IMR-90 (cell line): Measurements from ENCODE around the gene LTC4S. TPM values are rescaled to one million over a fixed set of nuclear protein-coding genes. Genes with fewer than 3 reads are reported as not detected.
"Not testable (repeated sequence)": the region's sequence is repeated elsewhere in the genome, so short reads cannot be mapped to it uniquely, and the experiment has no call there.

Experiments
- ATAC-seq: fragments of 200-7000 bp; cut with Tn5 transposase; 2 replicates; pipeline ENCODE4 v1.9.1; 2020; ENCODE audit warnings: low read depth, mild to moderate bottlenecking, moderate library complexity
- BruUV-seq: library from RNA; stranded (reverse); fragments of 400-500 nt; replicated peaks from 2 replicates; lab custom pipeline; 2021; lab: Mats Ljungman, UMichigan
- CTCF ChIA-PET: fragments of 300-600 bp; formaldehyde crosslinking; extraction: SDS; loops from one replicate; lab custom pipeline; 2021; ENCODE audit warnings: antibody characterized with exemption; lab: Yijun Ruan, JAX
- POLR2A ChIA-PET: fragments of 300-600 bp; sonication (Branson Sonifier 250); formaldehyde crosslinking; loops from one replicate; lab custom pipeline; 2022; ENCODE audit warnings: antibody characterized with exemption; ENCODE audit not compliant: unreplicated experiment; lab: Charles Lee
- DNase-seq: peaks from one replicate; pipeline ENCODE4 v3.0.0; 2013
- H2AFZ ChIP-seq: replicated peaks from 2 replicates; pipeline ENCODE3; 2013; ENCODE audit warnings: low read length, mild to moderate bottlenecking; ENCODE audit not compliant: poor library complexity
- H2AK5ac ChIP-seq: 2 replicates; pipeline ENCODE4 v1.6.1; 2013; ENCODE audit warnings: low read depth, low read length, inconsistent platforms
- H2AK9ac ChIP-seq: replicated peaks from 2 replicates; pipeline ENCODE3; 2013; ENCODE audit warnings: mild to moderate bottlenecking, low read depth, low read length, moderate library complexity; ENCODE audit not compliant: poor library complexity
- H2BK120ac ChIP-seq: 2 replicates; pipeline ENCODE4 v1.6.1; 2013; ENCODE audit warnings: low read depth, low read length, inconsistent platforms
- H2BK15ac ChIP-seq: 3 replicates; pipeline ENCODE4 v1.6.1; 2013; ENCODE audit warnings: low read depth, low read length, inconsistent platforms
- H2BK20ac ChIP-seq: 2 replicates; pipeline ENCODE4 v1.6.1; 2013; ENCODE audit warnings: low read depth, mild to moderate bottlenecking, inconsistent platforms, low read length, moderate library complexity
- H2BK5ac ChIP-seq: 2 replicates; pipeline ENCODE4 v1.6.1; 2013; ENCODE audit warnings: mild to moderate bottlenecking, low read depth, low read length, inconsistent platforms; ENCODE audit not compliant: poor library complexity, severe bottlenecking
- H3K14ac ChIP-seq: replicated peaks from 2 replicates; pipeline ENCODE4 v1.6.1; 2013; ENCODE audit warnings: low read depth, low read length, inconsistent platforms
- H3K18ac ChIP-seq: 2 replicates; pipeline ENCODE4 v1.6.1; 2013; ENCODE audit warnings: low read depth, low read length, control low read depth
- H3K23ac ChIP-seq: 2 replicates; pipeline ENCODE4 v1.6.1; 2013; ENCODE audit warnings: low read depth, low read length, inconsistent platforms
- H3K27ac ChIP-seq: 2 replicates; pipeline ENCODE4 v1.5.1; 2013; ENCODE audit warnings: mild to moderate bottlenecking, control low read depth, low read length; ENCODE audit not compliant: insufficient read depth
- H3K27me3 ChIP-seq: 2 replicates; pipeline ENCODE4 v1.6.1; 2013; ENCODE audit warnings: low read length; ENCODE audit not compliant: control insufficient read depth, insufficient read depth
- H3K36me3 ChIP-seq: 2 replicates; pipeline ENCODE4 v1.6.1; 2013; ENCODE audit warnings: low read length, mixed read lengths; ENCODE audit not compliant: control insufficient read depth, insufficient read depth
- H3K4ac ChIP-seq: 2 replicates; pipeline ENCODE4 v1.6.1; 2013; ENCODE audit warnings: low read depth, low read length, inconsistent platforms
- H3K4me1 ChIP-seq: 2 replicates; pipeline ENCODE4 v1.6.1; 2013; ENCODE audit warnings: low read length, mixed read lengths; ENCODE audit not compliant: control insufficient read depth, insufficient read depth
- H3K4me2 ChIP-seq: 2 replicates; pipeline ENCODE4 v1.6.1; 2013; ENCODE audit warnings: low read depth, mild to moderate bottlenecking, control low read depth, low read length, moderate library complexity
- H3K4me3 ChIP-seq: 2 replicates; pipeline ENCODE4 v1.5.1; 2013; ENCODE audit warnings: low read depth, mild to moderate bottlenecking, control low read depth, low read length, moderate library complexity; ENCODE audit not compliant: insufficient read depth
- H3K56ac ChIP-seq: 2 replicates; pipeline ENCODE4 v1.6.1; 2013; ENCODE audit warnings: low read length, inconsistent platforms; ENCODE audit not compliant: insufficient read depth; ENCODE audit errors: extremely low read depth
- H3K79me1 ChIP-seq, 2 experiments: 2 replicates each; pipeline ENCODE4 v1.6.1; 2013; ENCODE audit warnings: low read length in 2 of 2, inconsistent platforms in 1 of 2, low read depth in 1 of 2
- H3K9ac ChIP-seq: 2 replicates; pipeline ENCODE4 v1.6.1; 2013; ENCODE audit warnings: low read depth, low read length, control low read depth
- H3K9me1 ChIP-seq: 2 replicates; pipeline ENCODE4 v1.6.1; 2013; ENCODE audit warnings: low read length, inconsistent platforms; ENCODE audit not compliant: insufficient read depth
- H3K9me3 ChIP-seq: 2 replicates; pipeline ENCODE4 v1.6.1; 2013; ENCODE audit warnings: low read length; ENCODE audit not compliant: control insufficient read depth, insufficient read depth
- H4K20me1 ChIP-seq: 2 replicates; pipeline ENCODE4 v1.6.1; 2013; ENCODE audit warnings: low read length, inconsistent platforms; ENCODE audit not compliant: insufficient read depth
- H4K5ac ChIP-seq: 2 replicates; pipeline ENCODE4 v1.6.1; 2013; ENCODE audit warnings: mild to moderate bottlenecking, low read depth, low read length, control low read depth
- H4K8ac ChIP-seq, 2 experiments: 2 replicates each; pipeline ENCODE4 v1.6.1; 2013; ENCODE audit warnings: low read depth in 2 of 2, low read length in 2 of 2, control low read depth in 1 of 2, inconsistent platforms in 1 of 2
- H4K91ac ChIP-seq: 2 replicates; pipeline ENCODE4 v1.6.1; 2013; ENCODE audit warnings: low read depth, low read length, inconsistent platforms; ENCODE audit not compliant: insufficient read depth
- BHLHE40 ChIP-seq: fragments of 150-350 bp; IDR thresholded peaks from 2 replicates; pipeline ENCODE4 v1.6.1; 2016; ENCODE audit warnings: mild to moderate bottlenecking, low read depth, low read length
- FOS ChIP-seq: fragments of 150-350 bp; IDR thresholded peaks from 2 replicates; pipeline ENCODE4 v1.6.1; 2016; ENCODE audit warnings: low read depth, low read length
- MAZ ChIP-seq: IDR thresholded peaks from 2 replicates; pipeline ENCODE4 v1.6.1; 2012; ENCODE audit warnings: low read depth, mild to moderate bottlenecking, low read length, improper control_type of control experiment, moderate library complexity, borderline replicate concordance
- POLR2A ChIP-seq: IDR thresholded peaks from 2 replicates; pipeline ENCODE4 v1.6.1; 2012; ENCODE audit warnings: mild to moderate bottlenecking, low read depth, low read length
- SMC3 ChIP-seq: fragments of 150-350 bp; IDR thresholded peaks from 2 replicates; pipeline ENCODE4 v1.6.1; 2016; ENCODE audit warnings: low read depth, mild to moderate bottlenecking, antibody characterized with exemption, low read length, moderate library complexity
- WGBS, 2 experiments: methylation state at CpG; one replicate each; pipeline versions ENCODE4 v1.1.5 to v1.1.7; 2013; ENCODE audit warnings: missing lambda C conversion rate in 2 of 2; ENCODE audit not compliant: insufficient read length in 1 of 2; ENCODE audit errors: extremely low coverage in 2 of 2; 5-methylcytosine and 5-hydroxymethylcytosine counted together
- dilution Hi-C: fragments of 300-500 bp; cut with HindIII; formaldehyde crosslinking; loops from one replicate; pipeline ENCODE4 v1.14.3; 2018; ENCODE audit warnings: low sequenced_read_pairs; ENCODE audit not compliant: unreplicated experiment
- in situ Hi-C: fragments of 300-500 bp; cut with MboI; formaldehyde crosslinking; loops from 3 replicates; pipeline ENCODE4 v1.14.3; 2019; ENCODE audit warnings: low sequenced_read_pairs, inconsistent platforms, mixed read lengths
- intact Hi-C: fragments of 100-400 bp; cut with micrococcal nuclease; formaldehyde crosslinking; loops from 2 replicates; pipeline ENCODE4 v1.10.0; 2022
- polyA plus RNA-seq, 3 experiments: library from polyadenylated mRNA; depleted of rRNA; stranded (reverse); fragments of >200 nt; gene quantifications; 2 replicates each; pipeline ENCODE4 v1.2.3, GENCODE V29; 2012; ENCODE audit warnings: low replicate concordance in 1 of 3
- total RNA-seq: library from RNA; depleted of rRNA; stranded (reverse); fragments of >200 nt; gene quantifications from 2 replicates; pipeline ENCODE4 v1.2.3, GENCODE V29; 2012
- TF ChIP-seq, protein P1 (sequence below): conservative IDR thresholded peaks from 2 replicates; pipeline ENCODE4 v1.5.1; 2012; ENCODE audit warnings: mild to moderate bottlenecking, low read depth, low read length, improper control_type of control experiment

The LTC4S gene
- total and polyA plus RNA-seq, 2 of the 4 experiments (the other 2 are of a cell fraction), result 0.72 TPM; not detected in 1

DNA sequence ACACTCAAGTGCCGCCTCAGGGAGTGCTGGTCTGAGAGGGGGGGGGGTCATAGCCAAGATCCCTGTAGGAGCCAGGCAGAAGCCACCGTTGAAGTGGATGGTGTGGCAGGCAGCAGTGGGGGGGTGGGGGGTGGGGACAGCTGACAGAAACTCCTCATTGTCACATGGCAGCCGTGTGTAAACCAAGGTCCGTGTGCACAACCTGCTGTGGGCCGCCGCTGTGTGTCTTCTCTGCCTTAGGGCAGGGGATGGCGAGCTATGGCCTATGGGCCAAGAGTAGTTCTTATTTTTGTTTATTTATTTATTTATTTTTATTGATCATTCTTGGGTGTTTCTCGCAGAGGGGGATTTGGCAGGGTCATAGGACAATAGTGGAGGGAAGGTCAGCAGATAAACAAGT lies 40.3 kb downstream of the LTC4S start:
- Histone ChIP-seq H4K20me1 (peaks cover 80% of the 10 kb centered on the region), H3K9me1 (peaks cover under 1% of the 10 kb centered on the region), H4K8ac (no peak overlapping the region), H3K79me1 (peaks cover 18 to 56% of the 10 kb centered on the region in 2 experiments), H2BK5ac (no peak overlapping the region), H3K4me2 (no peak overlapping the region), H3K18ac (no peak overlapping the region), H3K14ac (no peak overlapping the region), H4K91ac (no peak overlapping the region), H3K4ac (no peak overlapping the region), H3K4me1 (no peaks in the 10 kb centered on the region), H3K36me3 (peaks cover 75% of the 10 kb centered on the region), H2BK20ac (no peak overlapping the region), H3K27me3 (no peaks in the 10 kb centered on the region), H3K9me3 (no peaks in the 10 kb centered on the region), H2BK120ac (no peak overlapping the region), H3K27ac (no peak overlapping the region), H3K56ac (no peak overlapping the region), H2AK9ac (no peak overlapping the region), H3K4me3 (no peak overlapping the region), H3K23ac (no peak overlapping the region), H2AK5ac (no peak overlapping the region), H2BK15ac (no peak overlapping the region), H3K9ac (no peak overlapping the region), H4K5ac (no peak overlapping the region), H2AFZ (no peak overlapping the region)
- no TSS peak for BruUV-seq
- no CpG with 5 or more reads among the region's 8 CpGs for WGBS, 2 experiments
- intact Hi-C loops, result no loop called here
- POLR2A ChIA-PET, result no interaction called here
- no peak for DNase-seq
- ATAC-seq, result no peak
- in situ Hi-C loops, result no loop called here
- TF ChIP-seq POLR2A (no peak), SMC3 (no peak), MAZ (no peak), FOS (no peak), BHLHE40 (no peak)
- TF ChIP-seq, protein P1, sequence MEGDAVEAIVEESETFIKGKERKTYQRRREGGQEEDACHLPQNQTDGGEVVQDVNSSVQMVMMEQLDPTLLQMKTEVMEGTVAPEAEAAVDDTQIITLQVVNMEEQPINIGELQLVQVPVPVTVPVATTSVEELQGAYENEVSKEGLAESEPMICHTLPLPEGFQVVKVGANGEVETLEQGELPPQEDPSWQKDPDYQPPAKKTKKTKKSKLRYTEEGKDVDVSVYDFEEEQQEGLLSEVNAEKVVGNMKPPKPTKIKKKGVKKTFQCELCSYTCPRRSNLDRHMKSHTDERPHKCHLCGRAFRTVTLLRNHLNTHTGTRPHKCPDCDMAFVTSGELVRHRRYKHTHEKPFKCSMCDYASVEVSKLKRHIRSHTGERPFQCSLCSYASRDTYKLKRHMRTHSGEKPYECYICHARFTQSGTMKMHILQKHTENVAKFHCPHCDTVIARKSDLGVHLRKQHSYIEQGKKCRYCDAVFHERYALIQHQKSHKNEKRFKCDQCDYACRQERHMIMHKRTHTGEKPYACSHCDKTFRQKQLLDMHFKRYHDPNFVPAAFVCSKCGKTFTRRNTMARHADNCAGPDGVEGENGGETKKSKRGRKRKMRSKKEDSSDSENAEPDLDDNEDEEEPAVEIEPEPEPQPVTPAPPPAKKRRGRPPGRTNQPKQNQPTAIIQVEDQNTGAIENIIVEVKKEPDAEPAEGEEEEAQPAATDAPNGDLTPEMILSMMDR, result no peak
- CTCF ChIA-PET, result no interaction called here
- dilution Hi-C loops, result no loop called here

DNA sequence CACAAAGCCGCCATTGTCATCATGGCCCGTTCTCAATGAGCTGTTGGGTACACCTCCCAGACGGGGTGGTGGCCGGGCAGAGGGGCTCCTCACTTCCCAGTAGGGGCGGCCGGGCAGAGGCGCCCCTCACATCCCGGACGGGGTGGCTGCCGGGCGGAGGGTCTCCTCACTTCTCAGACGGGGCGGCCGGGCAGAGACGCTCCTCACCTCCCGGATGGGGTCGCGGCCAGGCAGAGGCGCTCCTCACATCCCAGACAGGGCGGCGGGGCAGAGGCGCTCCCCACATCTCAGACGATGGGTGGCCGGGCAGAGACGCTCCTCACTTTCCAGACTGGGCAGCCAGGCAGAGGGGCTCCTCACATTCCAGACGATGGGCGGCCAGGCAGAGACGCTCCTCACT lies 41.1 kb downstream of the LTC4S start:
- H2BK20ac ChIP-seq, H3K23ac ChIP-seq, H4K91ac ChIP-seq, H3K27ac ChIP-seq, DNase-seq, H3K56ac ChIP-seq, H3K9ac ChIP-seq, H3K4me2 ChIP-seq, H3K14ac ChIP-seq, H3K18ac ChIP-seq, H2AFZ ChIP-seq, intact Hi-C loops, H3K4me3 ChIP-seq, H3K27me3 ChIP-seq, CTCF ChIA-PET, ATAC-seq, H2BK15ac ChIP-seq, H2AK5ac ChIP-seq, in situ Hi-C loops, H3K9me3 ChIP-seq, H3K9me1 ChIP-seq, POLR2A ChIA-PET, H4K8ac ChIP-seq, H3K4me1 ChIP-seq, H2AK9ac ChIP-seq, H2BK5ac ChIP-seq, H4K5ac ChIP-seq, dilution Hi-C loops, H3K4ac ChIP-seq, H2BK120ac ChIP-seq, BruUV-seq: not testable (repeated sequence)
- Histone ChIP-seq H3K79me1 (peaks cover 14 to 50% of the 10 kb centered on the region in 2 experiments), H4K20me1 (peaks cover 80% of the 10 kb centered on the region), H3K36me3 (peaks cover 70% of the 10 kb centered on the region)
- no CpG with 5 or more reads among the region's 28 CpGs for WGBS, 2 experiments
